OCI-LY3 (cell line): Measurements from ENCODE around the gene SEMA5B.

Source experiments
- CTCF ChIP-seq: fragments of 200-600, 300-600 bp; sonication (generic); IDR thresholded peaks from 2 replicates; pipeline ENCODE4 v1.5.1; 2014; ENCODE audit warnings: antibody characterized with exemption, low read length, low read depth
- EZH2phosphoT487 ChIP-seq: fragments of 200-600 bp; shearing (Covaris generic); IDR thresholded peaks from 2 replicates; pipeline ENCODE4 v1.6.1; 2018; ENCODE audit warnings: antibody characterized with exemption, mixed run types, low read depth

GRCh38 chr3:122924056-122924455 is 103.5 kb downstream of the SEMA5B start:
- no peak for TF ChIP-seq CTCF
- no peak for TF ChIP-seq EZH2phosphoT487
